ENCODE measurements around the gene TLX3.
A peak's percentile ranks its signal among the peaks of the same experiment; 100 is the strongest.
"Not testable (repeated sequence)": the region's sequence is repeated elsewhere in the genome, so short reads cannot be mapped to it uniquely, and the experiment has no call there.

TLX3 gene

DNA sequence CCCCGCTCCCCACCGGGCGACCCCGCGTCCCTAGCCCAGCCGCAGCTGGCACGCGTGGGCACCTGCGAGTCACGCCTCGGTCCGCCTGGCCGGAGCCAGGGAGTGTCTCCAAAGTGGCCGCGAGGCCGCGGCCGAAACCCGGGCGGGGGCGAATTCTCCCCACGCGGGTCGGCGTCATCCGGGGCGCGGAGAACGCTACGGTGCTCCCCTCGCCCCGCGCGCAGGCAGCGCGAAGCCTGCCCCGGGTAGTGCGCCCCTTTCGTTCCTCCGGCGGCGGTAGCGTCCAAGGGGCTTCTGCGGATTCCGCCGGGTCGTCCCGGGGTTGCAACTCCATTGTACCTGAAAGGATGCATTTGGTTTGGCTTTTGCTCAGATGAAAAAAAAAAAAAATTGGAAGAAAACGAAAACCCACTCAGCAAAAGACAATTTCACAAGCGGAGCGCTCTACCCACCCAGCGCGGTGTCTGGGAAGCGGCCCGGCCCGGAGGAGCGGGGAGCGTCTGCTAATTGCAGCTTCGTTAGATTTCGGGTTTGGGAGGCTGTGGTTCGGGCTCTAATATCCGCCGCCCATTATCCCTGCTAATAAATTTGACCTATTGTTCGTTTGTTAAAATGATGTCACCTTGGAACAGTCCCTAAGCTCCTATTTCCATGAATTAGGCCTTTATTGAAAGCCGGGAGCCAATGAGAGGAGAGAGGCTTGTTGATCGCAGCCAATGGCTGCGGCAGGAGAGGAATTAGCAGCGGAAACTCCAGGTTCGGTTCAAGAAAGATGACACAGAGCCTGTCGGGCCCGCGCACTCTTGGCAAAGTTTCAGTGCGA lies at the start of gene TLX3:
Gene TLX3 (plus strand): TSS at position 796 of the 823 bp plus-strand sequence. CDS start 118 bp downstream, outside the sequence.
- peak; percentile 98 for DNase-seq

DNA sequence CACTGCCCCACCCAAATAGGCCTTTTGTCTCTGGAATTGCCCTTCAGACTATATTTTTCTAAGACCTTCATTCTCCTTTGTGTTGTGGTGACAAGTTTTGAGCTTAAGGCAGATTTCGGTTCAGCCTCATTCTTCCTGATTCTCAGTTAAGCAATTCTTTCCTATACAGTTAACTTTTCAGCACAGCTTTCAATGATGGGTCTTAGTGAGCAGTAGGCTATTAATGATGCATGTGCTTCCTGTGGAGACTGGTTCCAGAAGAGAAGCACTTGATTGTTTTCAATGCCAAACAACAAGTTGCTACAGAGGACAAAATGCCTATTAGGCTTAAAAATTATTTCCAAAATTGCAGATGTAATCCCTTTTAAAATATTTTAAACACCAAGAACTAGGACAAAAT lies 47.7 kb upstream of the TLX3 start:
- no peak for DNase-seq

GRCh38 chr5:171261904-171262303 lies 47.1 kb upstream of the TLX3 start:
- DNase-seq: no peak

GRCh38 chr5:171263181-171263580 lies 45.9 kb upstream of the TLX3 start:
- DNase-seq: no peak

DNA sequence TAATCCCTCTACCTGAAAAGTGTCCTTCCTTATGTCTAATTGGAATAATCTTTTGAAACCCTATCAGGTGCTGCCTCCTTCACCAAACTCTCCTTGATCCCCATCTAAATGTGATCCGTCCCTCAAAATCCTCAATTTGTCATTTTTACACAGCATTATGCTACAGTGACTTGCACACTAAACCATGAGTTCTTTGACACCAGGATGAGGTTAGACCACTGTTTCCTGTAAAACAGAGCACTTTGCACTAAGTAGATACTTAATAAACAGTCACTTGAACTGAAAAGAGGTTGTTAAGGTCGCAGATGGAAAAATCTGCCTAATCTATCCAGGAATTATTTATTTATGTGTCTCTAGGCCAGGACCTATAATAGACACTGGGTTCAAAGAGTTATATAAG lies 44.2 kb upstream of the TLX3 start:
- no peak for DNase-seq

- DNase-seq: no peak
Observed at GRCh38 chr5:171268700-171269620, 40.1 kb upstream of the TLX3 start.

DNA sequence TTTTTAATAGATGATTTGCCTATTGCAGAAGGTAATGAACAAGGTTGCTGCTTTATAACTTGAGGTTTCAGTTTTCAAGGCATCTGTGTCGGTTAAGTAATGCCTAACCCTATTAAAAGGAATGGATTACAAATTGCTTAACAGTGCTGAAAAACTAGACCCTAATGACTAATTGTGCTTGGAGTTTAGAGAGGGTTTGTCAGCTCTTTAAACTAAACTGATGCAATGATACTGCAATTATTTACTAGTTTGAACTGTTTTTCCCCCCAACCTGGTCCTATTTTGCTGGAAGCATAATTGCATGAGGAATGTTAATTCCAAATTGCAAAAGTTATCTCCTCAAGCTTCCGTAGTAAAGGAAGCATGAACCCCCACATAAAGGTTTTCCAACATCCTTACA lies 39.3 kb upstream of the TLX3 start:
- no peak for DNase-seq

DNA sequence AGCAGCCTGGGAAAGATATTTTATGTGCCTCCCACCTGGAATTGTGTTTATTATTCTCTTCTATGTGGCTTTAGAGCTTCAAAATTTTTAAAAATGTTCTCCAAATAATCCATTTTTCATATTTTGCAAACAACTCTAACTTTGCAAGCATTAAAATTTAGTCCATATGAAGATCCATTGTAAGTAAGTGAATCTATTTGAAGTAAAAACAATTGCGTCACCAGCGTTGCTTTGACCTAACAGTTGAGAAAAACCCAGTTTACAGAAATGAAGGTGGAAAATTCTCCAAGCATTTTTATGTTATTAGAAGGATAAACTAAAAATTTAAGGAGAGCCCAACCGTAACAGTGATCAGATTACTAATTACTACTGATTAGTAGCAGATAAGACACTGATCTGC lies 38.9 kb upstream of the TLX3 start:
- DNase-seq: no peak

GRCh38 chr5:171271798-171272197 lies 37.2 kb upstream of the TLX3 start:
- DNase-seq: no peak

DNA sequence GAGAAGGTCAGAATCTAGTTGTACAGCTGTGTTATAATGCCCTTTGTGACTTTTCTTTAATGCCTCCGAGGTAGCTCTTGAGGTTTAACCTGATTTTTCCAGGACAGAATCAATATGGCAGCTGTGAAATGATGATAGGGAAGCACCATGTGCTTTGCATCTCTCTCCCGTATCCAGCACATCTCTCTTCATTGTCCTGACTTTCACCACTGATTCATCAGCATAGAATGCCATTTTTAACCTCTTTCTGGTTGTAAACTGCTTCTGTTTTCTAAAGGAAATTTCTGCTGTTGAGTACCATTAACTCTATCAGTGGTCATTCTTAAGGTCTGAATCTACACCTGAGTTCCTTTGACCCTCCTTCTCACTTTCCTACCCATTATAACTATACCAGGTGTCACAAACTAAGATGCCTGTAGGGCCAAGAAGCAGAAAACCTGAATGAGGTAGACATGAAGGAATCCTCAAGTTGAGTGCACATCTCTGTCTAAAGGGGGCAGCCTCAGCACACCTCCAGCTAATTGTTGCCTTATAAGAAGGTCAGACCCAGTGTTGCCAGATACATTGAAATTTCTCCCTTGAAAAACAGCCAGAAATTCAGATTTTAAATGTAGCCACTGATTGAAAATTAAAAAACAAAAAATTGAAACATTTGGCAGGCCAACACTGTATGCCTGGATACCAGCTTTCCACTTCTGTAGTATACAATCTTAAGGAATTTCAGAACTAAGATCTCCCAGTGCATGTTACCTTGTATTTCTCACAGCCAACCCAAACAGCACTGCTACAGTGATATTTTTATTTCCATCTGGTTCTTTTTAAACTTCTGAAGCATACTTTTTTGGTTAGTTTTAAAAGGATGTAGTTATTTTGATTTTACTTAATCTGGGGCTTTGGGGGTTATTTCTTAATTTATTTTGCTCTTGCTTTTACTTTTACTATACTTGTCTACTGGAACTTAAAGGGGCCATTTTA lies 35.8 kb upstream of the TLX3 start:
- no peak for DNase-seq

DNA sequence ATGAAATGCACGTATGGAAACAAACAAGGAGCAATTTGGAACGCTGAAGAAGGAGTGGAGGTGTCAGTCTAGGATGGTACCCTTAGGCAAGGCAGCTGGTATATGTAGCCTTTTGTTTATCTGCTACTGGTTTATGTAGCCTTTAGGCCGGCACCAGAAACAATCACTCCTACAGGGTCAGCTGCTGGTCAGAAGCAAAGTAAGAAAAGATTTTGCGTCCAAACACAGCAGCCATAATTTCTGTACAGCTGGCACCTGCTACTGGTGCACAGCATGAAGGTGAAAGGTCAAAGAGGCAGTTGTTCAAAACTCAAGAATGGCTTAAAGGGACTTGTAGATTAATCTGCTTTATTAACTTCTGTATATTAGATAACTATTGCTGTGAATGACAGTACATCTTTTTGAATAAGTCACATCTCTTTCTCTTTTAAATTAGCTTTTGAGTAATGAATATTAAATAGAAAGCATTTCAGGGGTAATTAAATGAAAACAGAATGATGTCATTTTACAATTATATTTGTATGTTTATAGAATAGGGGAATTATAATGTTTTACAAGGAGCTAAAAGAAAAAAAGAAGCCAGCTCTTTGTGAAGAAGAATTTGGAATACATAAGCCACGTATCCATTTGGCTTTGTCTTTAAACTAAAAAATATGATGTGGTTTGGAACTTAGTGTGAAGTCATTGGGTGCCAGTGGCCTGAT lies 33.1 kb upstream of the TLX3 start:
- DNase-seq: no peak

DNA sequence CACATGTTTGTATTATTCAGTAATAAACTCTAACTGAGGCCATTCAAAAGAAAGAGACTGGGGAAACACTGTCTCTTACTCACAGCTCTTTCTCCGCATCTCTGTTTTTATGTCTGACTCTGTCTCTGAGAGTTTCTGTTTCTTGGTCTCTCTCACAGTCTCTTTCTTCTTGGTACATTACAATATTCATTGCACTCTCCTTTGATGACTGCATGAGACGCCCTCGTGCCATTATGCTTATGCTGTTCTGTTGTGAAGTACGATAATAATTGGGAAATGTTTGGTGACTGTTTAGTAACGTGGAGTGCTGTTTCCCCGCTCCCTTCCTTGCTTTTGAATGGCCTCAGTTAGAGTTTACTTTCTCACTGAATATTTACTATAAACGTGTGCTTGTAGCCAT lies 25.3 kb upstream of the TLX3 start:
- DNase-seq: no peak

- no peak for DNase-seq
Observed at GRCh38 chr5:171285465-171285864, 23.6 kb upstream of the TLX3 start.

DNA sequence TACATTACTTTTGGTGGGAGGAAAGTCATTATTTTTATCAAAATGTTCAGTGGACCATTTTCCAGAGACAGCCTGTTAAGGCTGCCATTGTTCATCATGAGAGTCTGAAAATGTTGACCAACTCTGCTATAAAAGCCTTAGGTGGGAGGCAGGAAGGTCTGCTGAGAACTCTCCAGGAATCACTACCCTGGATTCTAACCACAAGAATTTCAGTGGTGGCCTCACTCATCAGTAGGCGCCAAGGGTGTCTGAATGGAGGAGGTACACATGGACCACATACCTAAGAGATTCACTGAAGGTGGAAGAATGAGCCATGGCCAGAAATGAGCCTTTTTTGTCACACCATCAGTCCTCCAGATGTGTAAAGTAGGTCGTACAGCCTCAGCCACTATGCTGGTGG lies 21.0 kb upstream of the TLX3 start:
- no peak for DNase-seq

DNA sequence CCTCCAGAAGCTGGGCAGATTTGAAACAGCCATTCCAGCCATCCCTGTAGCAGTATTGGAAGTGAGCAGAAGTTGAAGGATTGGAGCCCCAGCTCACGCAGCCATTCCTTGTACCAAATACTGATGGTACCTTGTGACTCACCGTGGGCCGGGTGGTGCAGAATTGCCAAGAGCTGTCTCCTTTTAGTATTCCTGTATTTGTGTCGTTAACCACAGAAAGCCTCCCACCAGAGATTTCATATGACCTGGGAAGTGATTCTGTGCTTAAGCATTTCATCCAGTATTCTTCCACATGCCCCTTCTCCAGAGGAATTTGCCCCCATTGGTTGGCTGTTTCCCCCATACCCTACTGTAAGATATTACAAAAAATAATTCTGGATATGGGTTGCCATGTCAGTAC lies 17.7 kb upstream of the TLX3 start:
- DNase-seq: no peak

DNA sequence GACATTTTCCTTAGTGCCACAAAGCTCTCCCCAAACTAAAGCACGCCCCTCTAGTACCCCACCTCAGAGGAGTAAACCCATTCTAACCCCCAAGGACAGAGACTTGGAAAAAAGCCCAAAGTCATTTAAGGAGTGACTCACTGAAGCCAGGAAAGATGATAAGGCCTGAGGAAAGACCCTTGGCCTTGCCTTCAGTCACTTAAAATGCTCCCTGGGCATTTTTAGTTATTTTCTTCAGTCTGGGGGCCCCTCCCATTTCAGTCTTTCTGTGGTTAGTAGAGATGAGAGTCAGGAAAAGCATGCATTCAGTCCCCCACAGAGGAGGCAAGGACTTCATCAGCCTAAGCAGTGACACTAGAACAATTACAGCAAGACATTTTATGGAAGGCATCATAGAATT lies 13.7 kb upstream of the TLX3 start:
- DNase-seq: no peak

- no peak for DNase-seq
Observed at GRCh38 chr5:171295801-171296200, 13.2 kb upstream of the TLX3 start.

GRCh38 chr5:171297941-171298340 lies 11.1 kb upstream of the TLX3 start:
- not testable (repeated sequence) for DNase-seq

DNA sequence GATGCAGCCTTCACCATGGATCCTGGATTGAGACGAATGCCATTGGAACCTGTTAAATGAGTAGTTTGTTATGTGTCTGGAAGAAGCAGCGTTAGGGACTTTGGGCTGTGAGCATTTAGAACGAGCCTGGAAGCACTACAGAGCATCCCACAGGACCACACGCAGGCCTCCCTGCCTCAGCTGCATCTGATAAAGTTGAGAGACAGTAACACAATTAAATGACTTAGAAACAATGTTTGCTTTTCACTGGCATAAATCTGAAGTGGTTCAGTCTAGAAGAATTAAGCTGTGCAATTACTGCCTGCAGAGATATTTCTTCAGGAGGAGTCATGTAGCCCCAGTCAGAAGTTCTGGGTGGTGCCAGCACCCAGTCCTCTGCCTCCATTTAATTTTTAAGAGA lies 9.8 kb upstream of the TLX3 start:
- no peak for DNase-seq

GRCh38 chr5:171299851-171300250 lies 9.2 kb upstream of the TLX3 start:
- DNase-seq: no peak

DNA sequence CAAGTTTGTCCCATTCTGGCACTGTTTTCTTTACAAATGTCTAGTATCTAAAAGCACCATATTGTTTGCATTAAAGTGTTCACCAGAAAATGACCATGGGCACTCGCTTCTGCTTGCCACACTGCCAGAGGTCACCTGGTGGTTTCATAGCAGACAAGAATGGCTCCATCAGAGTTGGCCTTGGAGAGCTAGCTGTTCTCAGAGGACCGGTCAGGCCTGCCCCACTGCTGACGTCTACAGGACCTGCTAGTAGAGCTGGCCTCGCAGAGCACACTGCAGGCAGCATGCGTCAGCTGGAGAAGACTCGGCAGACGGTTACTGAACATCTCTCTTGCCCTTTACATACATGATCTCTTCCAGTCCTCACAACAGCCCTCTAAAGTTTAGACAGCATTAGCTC lies 8.7 kb upstream of the TLX3 start:
- no peak for DNase-seq

DNA sequence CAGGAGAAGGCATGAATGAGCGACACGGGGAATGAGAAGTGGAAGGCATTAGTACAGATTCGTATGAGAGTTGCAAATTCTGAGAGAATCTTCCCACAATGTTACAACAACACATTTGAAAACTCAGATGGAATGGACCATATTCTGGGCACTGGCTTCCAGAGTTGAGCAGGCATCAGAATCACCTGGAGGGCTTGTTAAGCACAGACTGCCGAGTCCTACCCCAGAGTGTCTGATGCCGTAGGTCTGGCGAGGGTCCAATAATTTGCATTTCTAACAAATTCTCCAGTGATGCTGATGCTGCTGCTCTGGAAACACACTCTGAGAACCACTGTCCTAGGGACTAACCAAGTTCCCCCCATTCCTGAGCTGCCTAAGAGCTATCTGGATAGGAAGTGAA lies 2.9 kb upstream of the TLX3 start:
- DNase-seq: no peak

Measured in NCI-H446 treated with DMSO at 0.1 percent for 48 hours (cell line).